ENCODE data around the gene PSMB7.

PSMB7 gene

GRCh38 chr9:124415852-124416484 lies 726 bp upstream of the PSMB7 start:
- Histone ChIP-seq H3K27me3 (ENCODE audit: control insufficient read depth in 5 of 5, insufficient read depth in 4 of 5, low read length in 5 of 5) (no peaks in the 10 kb centered on the region), H3K4me3 (ENCODE audit: low read depth in 1 of 5, low read length in 5 of 5) (peak overlapping the region; percentile 69 to 95 (median 92)), H3K9me3 (ENCODE audit: control insufficient read depth in 5 of 5, low read length in 5 of 5) (peaks cover 0 to 4% (median 0%) of the 10 kb centered on the region in 5 donors), H3K4me1 (ENCODE audit: control insufficient read depth in 5 of 5, insufficient read depth in 5 of 5, low read length in 5 of 5) (peaks cover 9 to 18% (median 12%) of the 10 kb centered on the region in 5 donors), H3K27ac (ENCODE audit: low read depth, low read length) (no peak overlapping the region), H3K36me3 (ENCODE audit: control insufficient read depth in 5 of 5, insufficient read depth in 5 of 5, low read length in 5 of 5) (peaks cover 20 to 31% (median 26%) of the 10 kb centered on the region in 5 donors), H3K9ac (ENCODE audit: low read length in 5 of 5) (no peak overlapping the region)

GRCh38 chr9:124414612-124415011 lies 630 bp downstream of the PSMB7 start:
- Histone ChIP-seq H3K4me1 (ENCODE audit: control insufficient read depth in 5 of 5, insufficient read depth in 5 of 5, low read length in 5 of 5) (peaks cover 9 to 16% (median 12%) of the 10 kb centered on the region in 5 donors), H3K27me3 (ENCODE audit: control insufficient read depth in 5 of 5, insufficient read depth in 4 of 5, low read length in 5 of 5) (no peaks in the 10 kb centered on the region), H3K27ac (ENCODE audit: low read depth, low read length) (peak overlapping the region; percentile 69), H3K4me3 (ENCODE audit: low read depth in 1 of 5, low read length in 5 of 5) (peak overlapping the region; percentile 87 to 100 (median 93)), H3K9me3 (ENCODE audit: control insufficient read depth in 5 of 5, low read length in 5 of 5) (peaks cover 0 to 4% (median 0%) of the 10 kb centered on the region in 5 donors), H3K36me3 (ENCODE audit: control insufficient read depth in 5 of 5, insufficient read depth in 5 of 5, low read length in 5 of 5) (peaks cover 20 to 39% (median 32%) of the 10 kb centered on the region in 5 donors), H3K9ac (ENCODE audit: low read length in 5 of 5) (peak overlapping the region; percentile 84 to 96 (median 85))

- Histone ChIP-seq H3K27me3 (ENCODE audit: control insufficient read depth in 5 of 5, insufficient read depth in 4 of 5, low read length in 5 of 5) (no peaks in the 10 kb centered on the region), H3K27ac (ENCODE audit: low read depth, low read length) (no peak overlapping the region), H3K9me3 (ENCODE audit: control insufficient read depth in 5 of 5, low read length in 5 of 5) (peaks cover 0 to 4% (median 0%) of the 10 kb centered on the region in 5 donors), H3K9ac (ENCODE audit: low read length in 5 of 5) (no peak overlapping the region), H3K4me1 (ENCODE audit: control insufficient read depth in 5 of 5, insufficient read depth in 5 of 5, low read length in 5 of 5) (peaks cover 11 to 18% (median 14%) of the 10 kb centered on the region in 5 donors), H3K36me3 (ENCODE audit: control insufficient read depth in 5 of 5, insufficient read depth in 5 of 5, low read length in 5 of 5) (peaks cover 23 to 57% (median 45%) of the 10 kb centered on the region in 5 donors), H3K4me3 (ENCODE audit: low read depth in 1 of 5, low read length in 5 of 5) (no peak overlapping the region)
Observed at GRCh38 chr9:124412228-124412575, 3.0 kb downstream of the PSMB7 start.

GRCh38 chr9:124411514-124412227 lies 3.6 kb downstream of the PSMB7 start:
- Histone ChIP-seq H3K4me3 (ENCODE audit: low read depth in 1 of 5, low read length in 5 of 5) (no peak overlapping the region), H3K9me3 (ENCODE audit: control insufficient read depth in 5 of 5, low read length in 5 of 5) (peaks cover 0 to 4% (median 0%) of the 10 kb centered on the region in 5 donors), H3K4me1 (ENCODE audit: control insufficient read depth in 5 of 5, insufficient read depth in 5 of 5, low read length in 5 of 5) (peaks cover 11 to 18% (median 14%) of the 10 kb centered on the region in 5 donors), H3K9ac (ENCODE audit: low read length in 5 of 5) (no peak overlapping the region), H3K36me3 (ENCODE audit: control insufficient read depth in 5 of 5, insufficient read depth in 5 of 5, low read length in 5 of 5) (peaks cover 23 to 59% (median 47%) of the 10 kb centered on the region in 5 donors), H3K27me3 (ENCODE audit: control insufficient read depth in 5 of 5, insufficient read depth in 4 of 5, low read length in 5 of 5) (no peaks in the 10 kb centered on the region), H3K27ac (ENCODE audit: low read depth, low read length) (no peak overlapping the region)

- H3K9ac ChIP-seq (ENCODE audit: low read length in 5 of 5), result no peak overlapping the region
- H3K27ac ChIP-seq (ENCODE audit: low read depth, low read length), result peak overlapping the region; percentile 72
- H3K9me3 ChIP-seq (ENCODE audit: control insufficient read depth in 5 of 5, low read length in 5 of 5), result peaks cover 0 to under 1% (median 0%) of the 10 kb centered on the region in 5 donors
- H3K4me3 ChIP-seq (ENCODE audit: low read depth in 1 of 5, low read length in 5 of 5), result no peak overlapping the region
- peaks cover 26 to 71% (median 54%) of the 10 kb centered on the region in 5 donors for H3K36me3 ChIP-seq (ENCODE audit: control insufficient read depth in 5 of 5, insufficient read depth in 5 of 5, low read length in 5 of 5)
- H3K27me3 ChIP-seq (ENCODE audit: control insufficient read depth in 5 of 5, insufficient read depth in 4 of 5, low read length in 5 of 5), result no peaks in the 10 kb centered on the region
- peaks cover 11 to 18% (median 12%) of the 10 kb centered on the region in 5 donors for H3K4me1 ChIP-seq (ENCODE audit: control insufficient read depth in 5 of 5, insufficient read depth in 5 of 5, low read length in 5 of 5)
Observed at GRCh38 chr9:124410321-124410913, 4.8 kb downstream of the PSMB7 start.

- Histone ChIP-seq H3K9ac (ENCODE audit: low read length in 5 of 5) (peak overlapping the region in 3 of 5 donors; percentile 30 to 68 (median 64)), H3K27me3 (ENCODE audit: control insufficient read depth in 5 of 5, insufficient read depth in 4 of 5, low read length in 5 of 5) (no peaks in the 10 kb centered on the region), H3K4me3 (ENCODE audit: low read depth in 1 of 5, low read length in 5 of 5) (no peak overlapping the region), H3K9me3 (ENCODE audit: control insufficient read depth in 5 of 5, low read length in 5 of 5) (no peaks in the 10 kb centered on the region), H3K4me1 (ENCODE audit: control insufficient read depth in 5 of 5, insufficient read depth in 5 of 5, low read length in 5 of 5) (peaks cover 5 to 13% (median 6%) of the 10 kb centered on the region in 5 donors), H3K27ac (ENCODE audit: low read depth, low read length) (peak overlapping the region; percentile 72), H3K36me3 (ENCODE audit: control insufficient read depth in 5 of 5, insufficient read depth in 5 of 5, low read length in 5 of 5) (peaks cover 32 to 78% (median 61%) of the 10 kb centered on the region in 5 donors)
Observed at GRCh38 chr9:124409410-124409809, 5.8 kb downstream of the PSMB7 start.

- peaks cover 25 to 84% (median 53%) of the 10 kb centered on the region in 5 donors for H3K36me3 ChIP-seq (ENCODE audit: control insufficient read depth in 5 of 5, insufficient read depth in 5 of 5, low read length in 5 of 5)
- no peak overlapping the region for H3K4me3 ChIP-seq (ENCODE audit: low read depth in 1 of 5, low read length in 5 of 5)
- no peak overlapping the region for H3K27ac ChIP-seq (ENCODE audit: low read depth, low read length)
- no peak overlapping the region for H3K9ac ChIP-seq (ENCODE audit: low read length in 5 of 5)
- peaks cover 6 to 19% (median 16%) of the 10 kb centered on the region in 5 donors for H3K4me1 ChIP-seq (ENCODE audit: control insufficient read depth in 5 of 5, insufficient read depth in 5 of 5, low read length in 5 of 5)
- no peaks in the 10 kb centered on the region for H3K9me3 ChIP-seq (ENCODE audit: control insufficient read depth in 5 of 5, low read length in 5 of 5)
- H3K27me3 ChIP-seq (ENCODE audit: control insufficient read depth in 5 of 5, insufficient read depth in 4 of 5, low read length in 5 of 5), result no peaks in the 10 kb centered on the region
Observed at GRCh38 chr9:124403246-124403645, 12.0 kb downstream of the PSMB7 start.

GRCh38 chr9:124399968-124400940 lies 15.0 kb downstream of the PSMB7 start:
- Histone ChIP-seq H3K27me3 (ENCODE audit: control insufficient read depth in 5 of 5, insufficient read depth in 4 of 5, low read length in 5 of 5) (no peaks in the 10 kb centered on the region), H3K4me3 (ENCODE audit: low read depth in 1 of 5, low read length in 5 of 5) (no peak overlapping the region), H3K36me3 (ENCODE audit: control insufficient read depth in 5 of 5, insufficient read depth in 5 of 5, low read length in 5 of 5) (peaks cover 23 to 66% (median 43%) of the 10 kb centered on the region in 5 donors), H3K9me3 (ENCODE audit: control insufficient read depth in 5 of 5, low read length in 5 of 5) (no peaks in the 10 kb centered on the region), H3K4me1 (ENCODE audit: control insufficient read depth in 5 of 5, insufficient read depth in 5 of 5, low read length in 5 of 5) (peaks cover 6 to 19% (median 16%) of the 10 kb centered on the region in 5 donors), H3K9ac (ENCODE audit: low read length in 5 of 5) (peak overlapping the region in 1 of 5 donors; percentile 27), H3K27ac (ENCODE audit: low read depth, low read length) (peak overlapping the region; percentile 41)

GRCh38 chr9:124399323-124399967 lies 15.8 kb downstream of the PSMB7 start:
- Histone ChIP-seq H3K9ac (ENCODE audit: low read length in 5 of 5) (peak overlapping the region in 2 of 5 donors; percentile 14 to 27), H3K27ac (ENCODE audit: low read depth, low read length) (peak overlapping the region; percentile 41), H3K36me3 (ENCODE audit: control insufficient read depth in 5 of 5, insufficient read depth in 5 of 5, low read length in 5 of 5) (peaks cover 19 to 61% (median 39%) of the 10 kb centered on the region in 5 donors), H3K4me1 (ENCODE audit: control insufficient read depth in 5 of 5, insufficient read depth in 5 of 5, low read length in 5 of 5) (peaks cover 6 to 19% (median 16%) of the 10 kb centered on the region in 5 donors), H3K4me3 (ENCODE audit: low read depth in 1 of 5, low read length in 5 of 5) (peak overlapping the region in 3 of 5 donors; percentile 6 to 30 (median 15)), H3K9me3 (ENCODE audit: control insufficient read depth in 5 of 5, low read length in 5 of 5) (no peaks in the 10 kb centered on the region), H3K27me3 (ENCODE audit: control insufficient read depth in 5 of 5, insufficient read depth in 4 of 5, low read length in 5 of 5) (no peaks in the 10 kb centered on the region)

Measured in subcutaneous abdominal adipose tissue (tissue), 5 donors.